Transverse colon (tissue), 3 donors: ENCODE data around the gene CHIT1.

ENCODE experiments used
- CTCF ChIP-seq, 5 experiments: fragments of 200-600 bp in 3 of 5; fragments of 450-650 bp in 2 of 5; sonication (generic) in 3 of 5; IDR thresholded peaks; 1 replicate in 2 of 5; 2 replicates in 3 of 5; pipeline ENCODE4 v1.5.1; 2016 to 2017; ENCODE audit warnings: antibody characterized with exemption in 5 of 5, inconsistent platforms in 3 of 5, mild to moderate bottlenecking in 2 of 5, moderate library complexity in 1 of 5
- POLR2A ChIP-seq: fragments of 450-650 bp; IDR thresholded peaks from one replicate; pipeline ENCODE4 v1.6.1; 2016; ENCODE audit warnings: antibody characterized with exemption, mild to moderate bottlenecking, moderate library complexity

- TF ChIP-seq CTCF (IDR thresholded peaks at IDR 0.05) (no peak), POLR2A (no peak)
These were observed 23.2 kb upstream of the CHIT1 start for GRCh38 chr1:203252678-203253077.
